ENCODE measurements around the gene CTSW. TPM values are rescaled to one million over a fixed set of nuclear protein-coding genes. Genes with fewer than 3 reads are reported as not detected.
"Not testable (repeated sequence)": the region's sequence is repeated elsewhere in the genome, so short reads cannot be mapped to it uniquely, and the experiment has no call there.

Gene CTSW
- total RNA-seq, 1 experiment from 2014 or later = not detected

DNA sequence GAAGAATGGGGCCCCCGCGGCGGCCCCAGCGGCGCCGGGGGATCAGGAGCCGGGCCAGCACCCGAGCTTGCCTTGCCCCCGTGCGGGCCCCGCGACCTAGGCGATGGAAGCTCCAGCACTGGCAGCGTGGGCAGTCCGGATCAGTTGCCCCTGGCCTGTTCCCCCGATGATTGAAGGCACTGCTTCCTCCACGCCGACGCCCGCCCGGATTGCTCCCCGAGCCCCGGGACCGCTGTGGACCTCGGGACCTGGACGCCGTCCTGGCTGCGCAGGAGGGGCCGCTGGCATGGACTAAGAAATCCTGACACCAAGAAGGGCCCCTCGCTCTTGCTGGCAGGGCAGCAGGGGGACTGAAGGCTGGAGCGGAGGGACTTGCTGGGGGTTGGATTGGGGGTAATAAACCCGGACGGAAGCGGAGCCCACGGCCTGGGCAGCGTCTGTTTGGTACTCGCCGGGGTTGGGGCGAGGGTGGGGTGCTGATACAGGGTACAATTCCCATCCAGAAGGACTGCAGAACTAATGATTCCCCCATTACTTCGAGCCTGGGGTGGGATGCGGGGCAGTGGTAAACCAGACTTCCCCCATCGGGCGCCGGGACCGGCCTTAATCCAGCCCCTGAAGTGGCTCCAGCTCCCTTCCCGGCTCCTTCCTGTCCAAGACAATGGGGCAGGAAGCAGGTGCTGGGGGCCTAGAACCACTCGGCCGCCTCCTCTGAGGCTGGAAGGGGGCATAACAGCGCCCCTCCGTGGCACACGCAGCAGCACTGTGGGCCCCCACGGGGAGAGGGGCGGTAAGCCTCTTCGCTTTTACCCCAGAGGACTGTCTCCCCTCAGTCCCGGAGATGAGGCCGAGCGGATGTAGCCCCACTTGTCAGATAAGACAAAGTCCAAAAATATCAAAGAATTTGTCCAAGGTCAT lies 11.8 kb downstream of the CTSW start:
- in situ Hi-C loops (cut with HindIII; ENCODE audit: low pct_unique_long_range_greater_than_20kb, low sequenced_read_pairs) = no loop called here
- Histone ChIP-seq H3K27me3 (ENCODE audit: control insufficient read depth, insufficient read depth, low read length) (no peaks in the 10 kb centered on the region), H3K27ac (ENCODE audit: low read length) (peak overlapping the region; percentile 87), H3K36me3 (ENCODE audit: control insufficient read depth, insufficient read depth, low read length) (no peaks in the 10 kb centered on the region; the same call in 1 of the 2 replicates), H3K4me1 (ENCODE audit: control insufficient read depth, insufficient read depth, low read length) (peaks cover 71% of the 10 kb centered on the region), H3K4me3 (ENCODE audit: low read depth in 2 of 2, low read length in 2 of 2) (peak overlapping the region; percentile 88 to 93), H3K9me3 (ENCODE audit: control insufficient read depth, insufficient read depth, low read depth, low read length) (no peaks in the 10 kb centered on the region)
- CTCF ChIA-PET = interaction anchor here (0.9 to 1.1 kb wide), 3 partner anchors 21 to 180 kb away, joined by 3 read pairs; no protein-coding TSS in a partner anchor
- TF ChIP-seq, protein P1, sequence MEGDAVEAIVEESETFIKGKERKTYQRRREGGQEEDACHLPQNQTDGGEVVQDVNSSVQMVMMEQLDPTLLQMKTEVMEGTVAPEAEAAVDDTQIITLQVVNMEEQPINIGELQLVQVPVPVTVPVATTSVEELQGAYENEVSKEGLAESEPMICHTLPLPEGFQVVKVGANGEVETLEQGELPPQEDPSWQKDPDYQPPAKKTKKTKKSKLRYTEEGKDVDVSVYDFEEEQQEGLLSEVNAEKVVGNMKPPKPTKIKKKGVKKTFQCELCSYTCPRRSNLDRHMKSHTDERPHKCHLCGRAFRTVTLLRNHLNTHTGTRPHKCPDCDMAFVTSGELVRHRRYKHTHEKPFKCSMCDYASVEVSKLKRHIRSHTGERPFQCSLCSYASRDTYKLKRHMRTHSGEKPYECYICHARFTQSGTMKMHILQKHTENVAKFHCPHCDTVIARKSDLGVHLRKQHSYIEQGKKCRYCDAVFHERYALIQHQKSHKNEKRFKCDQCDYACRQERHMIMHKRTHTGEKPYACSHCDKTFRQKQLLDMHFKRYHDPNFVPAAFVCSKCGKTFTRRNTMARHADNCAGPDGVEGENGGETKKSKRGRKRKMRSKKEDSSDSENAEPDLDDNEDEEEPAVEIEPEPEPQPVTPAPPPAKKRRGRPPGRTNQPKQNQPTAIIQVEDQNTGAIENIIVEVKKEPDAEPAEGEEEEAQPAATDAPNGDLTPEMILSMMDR (IDR thresholded peaks at IDR 0.05) = peak; percentile 84
- TF ChIP-seq TCF7L2 (IDR thresholded peaks at IDR 0.05; ENCODE audit: low read depth, low read length) (no peak), SIN3A (IDR thresholded peaks at IDR 0.05; ENCODE audit: borderline replicate concordance, insufficient read depth, low read depth, low read length) (peak; percentile 95), REST (IDR thresholded peaks at IDR 0.05; ENCODE audit: insufficient read depth in 1 of 2, low read depth in 2 of 2, low read length in 1 of 2) (peak in 1 of 2 experiments; percentile 72; a peak in 1 of 4 replicates), POLR2AphosphoS5 (IDR thresholded peaks at IDR 0.05; ENCODE audit: low read depth, low read length) (peak; percentile 96)
- BruUV-seq (replicated peaks) = TSS peak; percentile 95
- ATAC-seq = peak; percentile 20
- POLR2A ChIA-PET = interaction anchor here (0.5 to 2.2 kb wide), 6 partner anchors 15 to 1490 kb away, joined by 3 to 8 read pairs (median 4); no protein-coding TSS in a partner anchor
- intact Hi-C loops (cut with micrococcal nuclease; ENCODE audit: unreplicated experiment) = no loop called here
- DNase-seq (ENCODE audit: low read depth, low spot score) = no peak

GRCh38 chr11:65892137-65892540 lies 12.5 kb downstream of the CTSW start:
- DNase-seq (ENCODE audit: low read depth, low spot score); in situ Hi-C loops (cut with HindIII; ENCODE audit: low pct_unique_long_range_greater_than_20kb, low sequenced_read_pairs); H3K36me3 ChIP-seq (ENCODE audit: control insufficient read depth, insufficient read depth, low read length); H3K27me3 ChIP-seq (ENCODE audit: control insufficient read depth, insufficient read depth, low read length); intact Hi-C loops (cut with micrococcal nuclease; ENCODE audit: unreplicated experiment); BruUV-seq (replicated peaks); H3K9me3 ChIP-seq (ENCODE audit: control insufficient read depth, insufficient read depth, low read depth, low read length): not testable (repeated sequence)
- Histone ChIP-seq H3K4me1 (ENCODE audit: control insufficient read depth, insufficient read depth, low read length) (peaks cover 71% of the 10 kb centered on the region), H3K4me3 (ENCODE audit: low read depth in 2 of 2, low read length in 2 of 2) (peak overlapping the region; percentile 88 to 93), H3K27ac (ENCODE audit: low read length) (peak overlapping the region; percentile 87)
- CTCF ChIA-PET = interaction anchor here (0.9 kb wide), 1 partner anchor 181 kb away, joined by 3 read pairs; no protein-coding TSS in a partner anchor
- TF ChIP-seq, protein P1 (IDR thresholded peaks at IDR 0.05) = peak; percentile 56; the same call in 1 of the 2 replicates
- POLR2A ChIA-PET = interaction anchor here (0.5 to 2.2 kb wide), 3 partner anchors 19 to 1489 kb away, joined by 4 to 8 read pairs (median 6); no protein-coding TSS in a partner anchor
- peak; percentile 0 for ATAC-seq

Measured in Panc1 (cell line).